ENCODE results near the gene EMC6. TPM values are rescaled to one million over a fixed set of nuclear protein-coding genes. Genes with fewer than 3 reads are reported as not detected.

The EMC6 gene
- total RNA-seq, 1 experiment from 2014 or later, result 38.2 TPM

GRCh38 chr17:3718201-3718600 is 49.6 kb downstream of the EMC6 start:
- Mint-ChIP-seq H3K9me3 (ENCODE audit: low read depth, unreplicated experiment) (no peaks in the 10 kb centered on the region), H3K27me3 (ENCODE audit: unreplicated experiment) (no peaks in the 10 kb centered on the region), H3K36me3 (ENCODE audit: insufficient read depth, unreplicated experiment) (peaks cover 45% of the 10 kb centered on the region), H3K4me1 (ENCODE audit: low read depth, unreplicated experiment) (peaks cover 11% of the 10 kb centered on the region), H3K4me3 (ENCODE audit: low read depth, unreplicated experiment) (no peak overlapping the region), H3K27ac (ENCODE audit: unreplicated experiment) (no peak overlapping the region)
- DNase-seq, result no peak
- CTCF ChIA-PET, result no interaction called here
- TF ChIP-seq CTCF (IDR thresholded peaks at IDR 0.05; ENCODE audit: unreplicated experiment), result no peak
- BruUV-seq (replicated peaks), result no TSS peak
- intact Hi-C loops (cut with micrococcal nuclease; ENCODE audit: unreplicated experiment), result no loop called here

GRCh38 chr17:3719265-3719664 is 50.7 kb downstream of the EMC6 start:
- BruUV-seq (replicated peaks), result no TSS peak
- Mint-ChIP-seq H3K4me1 (ENCODE audit: low read depth, unreplicated experiment) (peaks cover 12% of the 10 kb centered on the region), H3K9me3 (ENCODE audit: low read depth, unreplicated experiment) (no peaks in the 10 kb centered on the region), H3K4me3 (ENCODE audit: low read depth, unreplicated experiment) (no peak overlapping the region), H3K27me3 (ENCODE audit: unreplicated experiment) (no peaks in the 10 kb centered on the region), H3K27ac (ENCODE audit: unreplicated experiment) (no peak overlapping the region), H3K36me3 (ENCODE audit: insufficient read depth, unreplicated experiment) (peaks cover 56% of the 10 kb centered on the region)
- CTCF ChIA-PET, result no interaction called here
- no peak for TF ChIP-seq CTCF (IDR thresholded peaks at IDR 0.05; ENCODE audit: unreplicated experiment)
- intact Hi-C loops (cut with micrococcal nuclease; ENCODE audit: unreplicated experiment), result no loop called here
- DNase-seq, result no peak

Other genes starting within 250 kb of the EMC6 start
- gene OR1E2, start 235.0 kb upstream of the EMC6 start, total RNA-seq (2022), result not detected in 2 replicates
- not detected in 2 replicates for gene SPATA22, start 197.0 kb upstream of the EMC6 start, total RNA-seq (2022)
- gene ASPA, start 192.8 kb upstream of the EMC6 start, total RNA-seq (2022), result not detected in 2 replicates
- 0.38 and 0.49 TPM in 2 replicates for gene TRPV3, start 111.0 kb upstream of the EMC6 start, total RNA-seq (2022)
- 9.7 and 10.1 TPM in 2 replicates for gene TRPV1, start 59.4 kb upstream of the EMC6 start, total RNA-seq (2022)
- 8.5 and 9.4 TPM in 2 replicates for gene SHPK, start 32.6 kb upstream of the EMC6 start, total RNA-seq (2022)
- gene CTNS, start 32.1 kb upstream of the EMC6 start, total RNA-seq (2022), result 5.1 TPM in 2 replicates
- gene TAX1BP3, start 234 bp upstream of the EMC6 start, total RNA-seq (2022), result 63.9 and 66.1 TPM in 2 replicates
- gene P2RX5, start 27.3 kb downstream of the EMC6 start, total RNA-seq (2022), result 11.1 and 11.6 TPM in 2 replicates
- gene HASPIN, start 55.1 kb downstream of the EMC6 start, total RNA-seq (2022), result 11.8 and 13.4 TPM in 2 replicates
- 8.4 and 14.7 TPM in 2 replicates for gene ITGAE, start 132.4 kb downstream of the EMC6 start, total RNA-seq (2022)
- 25.4 and 26.9 TPM in 2 replicates for gene NCBP3, start 177.4 kb downstream of the EMC6 start, total RNA-seq (2022)
- gene CAMKK1, start 224.2 kb downstream of the EMC6 start, total RNA-seq (2022), result 1.4 and 1.7 TPM in 2 replicates
- gene P2RX1, start 247.7 kb downstream of the EMC6 start, total RNA-seq (2022), result not detected in 2 replicates